ENCODE results near the gene PCDH9.

PCDH9 gene

DNA sequence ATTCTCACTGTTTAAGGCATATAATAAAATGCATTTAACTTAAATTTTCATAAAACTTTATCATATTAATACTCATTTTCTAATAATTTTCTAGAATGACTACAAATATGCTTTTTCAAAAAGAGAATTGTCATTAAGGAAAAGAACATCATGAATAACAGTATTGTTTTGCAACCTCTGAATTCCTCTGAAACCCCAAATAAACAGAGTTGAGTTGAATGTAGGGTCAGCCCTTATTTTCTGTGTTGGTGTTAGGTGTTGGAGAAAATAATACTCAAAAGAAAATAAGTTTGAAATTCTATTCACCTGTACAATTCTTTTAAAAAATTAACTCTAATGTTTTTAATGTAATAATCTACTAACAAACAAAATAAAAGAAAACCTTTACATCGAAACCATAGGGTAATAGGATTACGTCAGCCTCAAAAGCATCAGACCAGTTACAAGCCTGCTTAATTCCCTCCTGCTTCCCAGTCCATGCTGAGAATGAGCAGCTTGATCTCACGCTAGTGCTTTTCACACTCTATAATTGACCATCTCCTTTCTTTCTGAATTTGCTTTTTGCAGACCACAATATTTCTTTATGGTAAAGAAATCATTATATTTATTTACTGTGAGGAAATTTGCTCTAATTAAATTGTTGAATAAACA lies 160.9 kb downstream of the PCDH9 start:
- Histone ChIP-seq H3K36me3 (ENCODE audit: control insufficient read depth, insufficient read depth, low read length) (no peaks in the 10 kb centered on the region), H3K27me3 (ENCODE audit: control insufficient read depth, insufficient read depth, low read length) (no peaks in the 10 kb centered on the region), H3K4me3 (ENCODE audit: low read length) (no peak overlapping the region), H3K9me3 (ENCODE audit: control insufficient read depth, low read length) (no peaks in the 10 kb centered on the region), H3K9ac (ENCODE audit: low read length) (no peak overlapping the region), H3K4me1 (ENCODE audit: control insufficient read depth, insufficient read depth, low read length) (no peaks in the 10 kb centered on the region)

GRCh38 chr13:67064920-67065319 lies 165.2 kb downstream of the PCDH9 start:
- Histone ChIP-seq H3K36me3 (ENCODE audit: control insufficient read depth, insufficient read depth, low read length) (no peaks in the 10 kb centered on the region), H3K4me1 (ENCODE audit: control insufficient read depth, insufficient read depth, low read length) (peaks cover 5% of the 10 kb centered on the region), H3K27me3 (ENCODE audit: control insufficient read depth, insufficient read depth, low read length) (no peaks in the 10 kb centered on the region), H3K9me3 (ENCODE audit: control insufficient read depth, low read length) (no peaks in the 10 kb centered on the region), H3K9ac (ENCODE audit: low read length) (no peak overlapping the region), H3K4me3 (ENCODE audit: low read length) (no peak overlapping the region)

DNA sequence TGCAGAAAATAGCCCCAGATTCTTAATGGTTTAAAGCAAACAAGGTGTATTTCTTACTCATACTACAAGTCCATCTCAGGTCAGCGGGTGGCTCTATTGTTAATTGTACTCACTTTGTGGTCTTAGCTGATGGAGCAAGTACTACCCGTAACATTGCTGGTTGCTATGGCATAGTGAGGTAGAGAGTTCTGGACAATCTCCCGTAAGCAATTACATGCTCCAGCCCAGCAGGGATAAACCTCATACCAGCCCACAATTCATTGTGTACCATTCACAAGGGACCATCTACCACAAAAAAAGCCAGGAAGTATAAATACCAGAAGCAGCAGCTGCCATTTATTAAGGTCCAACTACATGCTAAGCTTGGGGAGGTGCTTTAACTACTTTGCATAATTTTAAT lies 167.1 kb downstream of the PCDH9 start:
- no peaks in the 10 kb centered on the region for H3K9me3 ChIP-seq (ENCODE audit: control insufficient read depth, low read length)
- no peak overlapping the region for H3K4me3 ChIP-seq (ENCODE audit: low read length)
- H3K36me3 ChIP-seq (ENCODE audit: control insufficient read depth, insufficient read depth, low read length) = no peaks in the 10 kb centered on the region
- H3K4me1 ChIP-seq (ENCODE audit: control insufficient read depth, insufficient read depth, low read length) = peaks cover 5% of the 10 kb centered on the region
- H3K9ac ChIP-seq (ENCODE audit: low read length) = no peak overlapping the region
- no peaks in the 10 kb centered on the region for H3K27me3 ChIP-seq (ENCODE audit: control insufficient read depth, insufficient read depth, low read length)

- H3K4me1 ChIP-seq (ENCODE audit: control insufficient read depth, insufficient read depth, low read length) = peaks cover 5% of the 10 kb centered on the region
- H3K9ac ChIP-seq (ENCODE audit: low read length) = no peak overlapping the region
- no peaks in the 10 kb centered on the region for H3K36me3 ChIP-seq (ENCODE audit: control insufficient read depth, insufficient read depth, low read length)
- no peaks in the 10 kb centered on the region for H3K9me3 ChIP-seq (ENCODE audit: control insufficient read depth, low read length)
- no peak overlapping the region for H3K4me3 ChIP-seq (ENCODE audit: low read length)
- H3K27me3 ChIP-seq (ENCODE audit: control insufficient read depth, insufficient read depth, low read length) = no peaks in the 10 kb centered on the region
These were observed 168.0 kb downstream of the PCDH9 start for GRCh38 chr13:67062160-67062559.

DNA sequence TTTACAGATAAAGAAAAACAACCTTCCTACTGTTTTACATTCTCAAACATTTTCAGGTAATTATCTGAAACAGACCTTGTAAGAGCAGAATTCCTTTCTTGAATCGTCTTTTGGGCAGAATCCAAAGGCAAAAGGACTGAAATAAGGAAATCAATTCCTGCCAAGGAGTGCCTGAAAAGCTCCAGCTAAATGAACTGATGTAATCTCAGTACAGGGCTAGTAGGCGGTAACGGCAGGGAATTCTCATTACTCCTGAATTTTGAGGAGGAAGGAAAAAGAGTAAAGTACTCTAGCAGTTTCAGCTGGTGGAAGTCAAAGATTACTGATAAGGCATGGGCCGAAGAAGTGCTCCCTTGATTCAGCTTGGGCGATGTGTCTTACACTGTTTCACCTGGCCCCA lies 168.4 kb downstream of the PCDH9 start:
- Histone ChIP-seq H3K36me3 (ENCODE audit: control insufficient read depth, insufficient read depth, low read length) (no peaks in the 10 kb centered on the region), H3K9me3 (ENCODE audit: control insufficient read depth, low read length) (no peaks in the 10 kb centered on the region), H3K4me3 (ENCODE audit: low read length) (no peak overlapping the region), H3K4me1 (ENCODE audit: control insufficient read depth, insufficient read depth, low read length) (peaks cover 5% of the 10 kb centered on the region), H3K9ac (ENCODE audit: low read length) (no peak overlapping the region), H3K27me3 (ENCODE audit: control insufficient read depth, insufficient read depth, low read length) (no peaks in the 10 kb centered on the region)

DNA sequence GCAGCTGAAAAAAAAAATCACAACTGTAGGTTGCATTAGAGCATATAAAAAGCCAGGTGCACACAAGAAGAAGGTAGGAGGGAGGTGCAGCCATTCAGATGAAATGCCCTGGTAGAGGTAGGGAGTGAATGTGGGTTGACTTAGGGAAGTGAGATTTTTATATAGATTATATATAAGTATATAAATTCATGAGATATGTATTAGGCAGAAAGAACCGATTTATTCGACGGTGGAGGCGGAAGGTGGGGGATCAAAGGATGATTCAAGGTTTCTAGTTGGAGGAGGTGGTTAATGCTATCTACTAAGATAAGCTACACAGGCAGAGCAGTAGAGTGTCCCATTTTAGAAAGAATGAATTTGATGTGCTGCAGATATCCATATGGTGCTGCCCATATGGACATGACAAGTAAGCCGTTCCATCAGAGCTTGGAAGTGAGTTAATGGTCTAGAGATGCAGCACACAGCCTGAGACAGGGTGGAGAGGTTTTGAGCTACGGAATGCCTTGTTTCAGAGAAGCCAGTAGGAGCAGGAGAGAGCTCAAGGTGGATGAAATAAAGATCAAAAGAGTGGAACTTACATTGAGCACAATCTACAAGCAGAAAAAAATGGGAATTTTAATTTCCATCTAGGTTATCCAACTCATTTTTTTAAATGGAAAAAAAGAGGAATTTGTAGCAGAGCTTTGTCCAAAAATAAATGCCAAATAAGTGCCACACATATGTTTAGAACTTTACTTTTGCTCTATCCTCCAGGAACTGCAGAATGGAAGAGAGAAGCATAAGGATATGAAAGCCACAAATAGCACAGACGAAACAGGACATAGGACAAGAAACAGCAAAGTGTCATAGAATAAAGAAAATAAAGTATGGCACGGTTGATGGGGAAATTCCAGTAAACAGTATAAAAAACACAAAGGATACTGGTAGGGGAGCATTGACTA lies 177.3 kb downstream of the PCDH9 start:
- Histone ChIP-seq H3K4me1 (ENCODE audit: control insufficient read depth, insufficient read depth, low read length) (peaks cover 16% of the 10 kb centered on the region), H3K9ac (ENCODE audit: low read length) (no peak overlapping the region), H3K36me3 (ENCODE audit: control insufficient read depth, insufficient read depth, low read length) (no peaks in the 10 kb centered on the region), H3K4me3 (ENCODE audit: low read length) (no peak overlapping the region), H3K9me3 (ENCODE audit: control insufficient read depth, low read length) (no peaks in the 10 kb centered on the region), H3K27me3 (ENCODE audit: control insufficient read depth, insufficient read depth, low read length) (no peaks in the 10 kb centered on the region)

DNA sequence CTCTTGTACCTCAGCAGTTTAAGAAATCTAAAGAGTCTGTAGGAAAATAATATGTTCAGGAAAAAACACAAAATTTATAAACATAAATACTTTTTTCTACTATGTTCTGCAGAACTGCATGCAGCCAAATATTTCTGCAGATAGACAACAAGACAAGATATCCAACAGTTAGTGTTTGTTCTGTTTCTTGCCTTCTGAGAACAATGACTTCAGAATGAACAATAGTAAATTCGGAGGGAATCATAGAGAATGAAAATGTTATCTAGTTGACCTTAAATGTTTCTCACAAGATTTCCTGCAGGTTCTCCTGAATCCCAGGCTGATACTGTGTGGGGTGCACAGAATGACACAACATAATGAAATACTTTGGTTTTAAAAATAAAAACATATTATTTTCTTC lies 180.4 kb downstream of the PCDH9 start:
- peaks cover 16% of the 10 kb centered on the region for H3K4me1 ChIP-seq (ENCODE audit: control insufficient read depth, insufficient read depth, low read length)
- H3K9me3 ChIP-seq (ENCODE audit: control insufficient read depth, low read length) = no peaks in the 10 kb centered on the region
- H3K4me3 ChIP-seq (ENCODE audit: low read length) = no peak overlapping the region
- H3K9ac ChIP-seq (ENCODE audit: low read length) = no peak overlapping the region
- no peaks in the 10 kb centered on the region for H3K36me3 ChIP-seq (ENCODE audit: control insufficient read depth, insufficient read depth, low read length)
- H3K27me3 ChIP-seq (ENCODE audit: control insufficient read depth, insufficient read depth, low read length) = no peaks in the 10 kb centered on the region

DNA sequence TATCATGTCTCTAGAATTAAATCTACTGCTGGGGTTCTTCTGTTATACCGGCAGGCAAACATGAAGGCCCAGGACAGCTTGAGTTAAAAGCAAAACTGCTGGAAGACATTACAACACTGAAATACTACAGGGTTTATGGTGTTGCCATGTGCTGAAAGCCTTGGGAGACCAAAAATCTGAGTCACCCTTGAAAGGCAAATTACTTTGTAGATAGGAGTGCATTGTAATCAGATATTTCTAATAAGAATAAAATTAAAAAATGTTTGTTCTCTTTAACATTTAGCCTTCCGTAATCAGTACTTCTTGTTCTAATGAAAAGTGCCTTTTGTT lies 181.3 kb downstream of the PCDH9 start:
- Histone ChIP-seq H3K4me1 (ENCODE audit: control insufficient read depth, insufficient read depth, low read length) (peaks cover 16% of the 10 kb centered on the region), H3K9ac (ENCODE audit: low read length) (no peak overlapping the region), H3K9me3 (ENCODE audit: control insufficient read depth, low read length) (no peaks in the 10 kb centered on the region), H3K36me3 (ENCODE audit: control insufficient read depth, insufficient read depth, low read length) (no peaks in the 10 kb centered on the region), H3K27me3 (ENCODE audit: control insufficient read depth, insufficient read depth, low read length) (no peaks in the 10 kb centered on the region), H3K4me3 (ENCODE audit: low read length) (no peak overlapping the region)

DNA sequence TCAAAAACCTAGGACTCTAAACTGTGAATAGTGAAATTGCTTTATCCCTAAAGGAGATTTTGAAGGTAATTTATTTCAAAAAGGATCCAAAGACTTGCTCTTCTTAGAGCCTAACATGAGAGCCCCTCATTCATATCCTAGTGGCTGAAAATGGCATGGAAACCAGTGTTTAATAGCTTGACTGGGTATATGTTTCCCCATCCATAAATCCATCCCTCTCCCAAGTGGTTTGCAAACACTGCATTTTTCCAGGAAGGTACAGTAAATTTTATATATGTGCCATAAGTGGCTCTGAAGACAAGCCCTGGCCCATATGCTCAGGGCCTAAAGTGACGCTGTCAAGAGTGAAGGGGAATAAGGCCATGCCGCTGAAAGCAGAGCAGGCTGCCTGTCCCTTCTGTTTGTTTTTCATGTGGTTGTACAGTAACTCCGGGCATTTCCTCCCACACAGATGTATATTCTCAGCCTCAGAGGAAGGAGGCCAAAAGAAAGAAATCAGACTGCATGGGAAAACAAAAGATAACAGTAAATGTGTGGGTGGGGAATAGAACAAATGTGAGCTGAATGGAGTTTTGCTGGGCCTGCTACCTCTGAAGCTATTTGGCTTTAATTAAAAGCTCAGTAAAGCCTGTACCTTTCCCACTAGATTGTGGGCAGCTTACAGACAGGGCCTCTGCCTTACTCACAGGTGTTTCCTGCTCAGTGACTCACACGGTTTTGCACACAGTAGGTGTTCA lies 181.9 kb downstream of the PCDH9 start:
- Histone ChIP-seq H3K4me3 (ENCODE audit: low read length) (no peak overlapping the region), H3K4me1 (ENCODE audit: control insufficient read depth, insufficient read depth, low read length) (peaks cover 16% of the 10 kb centered on the region), H3K9ac (ENCODE audit: low read length) (no peak overlapping the region), H3K27me3 (ENCODE audit: control insufficient read depth, insufficient read depth, low read length) (no peaks in the 10 kb centered on the region), H3K9me3 (ENCODE audit: control insufficient read depth, low read length) (no peaks in the 10 kb centered on the region), H3K36me3 (ENCODE audit: control insufficient read depth, insufficient read depth, low read length) (no peaks in the 10 kb centered on the region)

DNA sequence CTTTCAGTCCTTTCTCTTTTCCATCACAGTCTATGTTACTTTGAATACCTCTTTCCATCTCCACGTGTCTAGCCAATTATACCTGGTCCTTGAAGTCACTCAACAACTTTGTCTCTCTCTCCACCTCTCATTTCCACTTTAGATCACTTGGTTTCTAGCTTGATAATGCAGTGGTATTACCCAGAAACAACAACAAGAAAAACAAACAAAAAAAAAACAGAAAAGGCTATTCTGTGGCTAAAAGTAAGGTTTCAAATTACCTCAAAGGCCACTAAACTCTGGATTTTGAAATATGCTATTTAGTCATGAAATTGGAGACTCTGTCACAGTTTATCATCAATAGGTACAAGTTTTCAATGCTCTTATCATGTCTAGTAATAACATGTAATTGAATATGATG lies 184.8 kb downstream of the PCDH9 start:
- Histone ChIP-seq H3K9me3 (ENCODE audit: control insufficient read depth, low read length) (no peaks in the 10 kb centered on the region), H3K36me3 (ENCODE audit: control insufficient read depth, insufficient read depth, low read length) (no peaks in the 10 kb centered on the region), H3K4me1 (ENCODE audit: control insufficient read depth, insufficient read depth, low read length) (peaks cover 16% of the 10 kb centered on the region), H3K27me3 (ENCODE audit: control insufficient read depth, insufficient read depth, low read length) (no peaks in the 10 kb centered on the region), H3K4me3 (ENCODE audit: low read length) (no peak overlapping the region), H3K9ac (ENCODE audit: low read length) (no peak overlapping the region)

- no peaks in the 10 kb centered on the region for H3K27me3 ChIP-seq (ENCODE audit: control insufficient read depth, insufficient read depth, low read length)
- H3K36me3 ChIP-seq (ENCODE audit: control insufficient read depth, insufficient read depth, low read length) = no peaks in the 10 kb centered on the region
- peaks cover 10% of the 10 kb centered on the region for H3K4me1 ChIP-seq (ENCODE audit: control insufficient read depth, insufficient read depth, low read length)
- H3K9ac ChIP-seq (ENCODE audit: low read length) = no peak overlapping the region
- no peaks in the 10 kb centered on the region for H3K9me3 ChIP-seq (ENCODE audit: control insufficient read depth, low read length)
- no peak overlapping the region for H3K4me3 ChIP-seq (ENCODE audit: low read length)
These were observed 186.2 kb downstream of the PCDH9 start for GRCh38 chr13:67043901-67044300.

DNA sequence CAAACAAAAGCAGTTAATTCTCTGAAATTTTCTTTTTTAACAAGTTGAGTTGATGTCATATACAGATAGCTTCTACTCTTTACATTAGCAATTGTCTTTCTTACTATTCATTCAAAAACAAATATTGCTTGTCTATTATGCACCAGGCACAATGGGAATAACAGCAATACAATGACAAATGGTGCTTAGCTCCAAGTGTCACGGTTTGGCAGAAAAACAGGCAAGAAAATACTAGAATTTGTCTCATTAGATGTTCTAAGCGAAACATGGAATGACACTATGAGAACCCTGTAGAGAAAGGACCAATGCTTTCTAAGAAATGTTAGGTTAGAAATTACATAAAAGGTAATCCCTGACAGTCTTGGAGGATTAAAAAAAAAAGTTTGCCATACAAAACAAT lies 187.6 kb downstream of the PCDH9 start:
- no peak overlapping the region for H3K9ac ChIP-seq (ENCODE audit: low read length)
- no peaks in the 10 kb centered on the region for H3K4me1 ChIP-seq (ENCODE audit: control insufficient read depth, insufficient read depth, low read length)
- H3K36me3 ChIP-seq (ENCODE audit: control insufficient read depth, insufficient read depth, low read length) = no peaks in the 10 kb centered on the region
- H3K27me3 ChIP-seq (ENCODE audit: control insufficient read depth, insufficient read depth, low read length) = no peaks in the 10 kb centered on the region
- no peaks in the 10 kb centered on the region for H3K9me3 ChIP-seq (ENCODE audit: control insufficient read depth, low read length)
- no peak overlapping the region for H3K4me3 ChIP-seq (ENCODE audit: low read length)

All from mucosa of stomach (tissue), 1 donor.